HEK293 (cell line): ENCODE results near the gene MAPKAP1.
A peak's percentile ranks its signal among the peaks of the same experiment; 100 is the strongest.

ENCODE experiments used
- CTCF ChIA-PET: fragments of 350-600 bp; formaldehyde crosslinking; extraction: SDS; loops from one replicate; lab custom pipeline; 2021; ENCODE audit warnings: antibody characterized with exemption; lab: Yijun Ruan, JAX
- POLR2A ChIA-PET: fragments of 300-600 bp; formaldehyde crosslinking; extraction: SDS; loops from one replicate; lab custom pipeline; 2020; ENCODE audit warnings: antibody characterized with exemption, inconsistent platforms; lab: Yijun Ruan, JAX
- H3K27ac ChIP-seq: fragments of 200-500 bp; sonication (Bioruptor generic); 2 replicates; pipeline ENCODE4 v1.5.1; 2014; ENCODE audit warnings: low read depth, low read length, control low read depth, inconsistent platforms; ENCODE audit errors: extremely low read depth
- H3K36me3 ChIP-seq, 2 experiments: fragments of 200-500 bp in 1 of 2; sonication (Bioruptor generic) in 1 of 2; 1 replicate in 1 of 2; 2 replicates in 1 of 2; pipeline ENCODE4 v1.5.1; 2014 to 2017; ENCODE audit warnings: inconsistent platforms in 2 of 2, low read length in 2 of 2; ENCODE audit not compliant: control insufficient read depth in 2 of 2, insufficient read depth in 1 of 2
- H3K4me1 ChIP-seq: fragments of 200-500 bp; sonication (Bioruptor generic); 2 replicates; pipeline ENCODE4 v1.5.1; 2014; ENCODE audit warnings: mild to moderate bottlenecking, low read length, inconsistent platforms; ENCODE audit not compliant: control insufficient read depth, insufficient read depth
- H3K4me3 ChIP-seq: 2 replicates; pipeline ENCODE4 v1.5.1; 2011; ENCODE audit warnings: low read depth, mild to moderate bottlenecking, control low read depth, low read length, moderate library complexity
- H3K9me3 ChIP-seq: fragments of 200-500 bp; sonication (Bioruptor generic); 2 replicates; pipeline ENCODE4 v1.5.1; 2014; ENCODE audit warnings: low read depth, low read length, inconsistent platforms; ENCODE audit not compliant: control insufficient read depth, insufficient read depth
- GLI4 ChIP-seq: fragments of 450-650 bp; formaldehyde crosslinking; IDR thresholded peaks from 2 replicates; pipeline ENCODE4 v1.5.1; 2016; ENCODE audit warnings: missing biosample characterization, missing genetic modification characterization
- HOXC10 ChIP-seq: sonication (generic); formaldehyde crosslinking; IDR thresholded peaks from 2 replicates; pipeline ENCODE4 v1.8.1; 2023; ENCODE audit warnings: mild to moderate bottlenecking, missing genetic modification reagents
- KLF16 ChIP-seq: fragments of 450-650 bp; formaldehyde crosslinking; IDR thresholded peaks from 2 replicates; pipeline ENCODE4 v1.5.1; 2017; ENCODE audit warnings: missing biosample characterization, missing genetic modification characterization
- KLF8 ChIP-seq: fragments of 450-650 bp; formaldehyde crosslinking; IDR thresholded peaks from 2 replicates; pipeline ENCODE4 v1.5.1; 2016; ENCODE audit warnings: missing biosample characterization, missing genetic modification characterization
- RBAK ChIP-seq: fragments of 450-650 bp; formaldehyde crosslinking; IDR thresholded peaks from 2 replicates; pipeline ENCODE4 v1.5.1; 2016; ENCODE audit warnings: missing biosample characterization, missing genetic modification characterization
- ZBTB17 ChIP-seq: fragments of 450-650 bp; formaldehyde crosslinking; IDR thresholded peaks from 2 replicates; pipeline ENCODE4 v1.5.1; 2016; ENCODE audit warnings: missing biosample characterization, missing genetic modification characterization
- ZEB2 ChIP-seq: fragments of 450-650 bp; formaldehyde crosslinking; IDR thresholded peaks from 2 replicates; pipeline ENCODE4 v1.5.1; 2016; ENCODE audit warnings: missing biosample characterization, missing genetic modification characterization
- ZNF146 ChIP-seq: fragments of 450-650 bp; formaldehyde crosslinking; IDR thresholded peaks from 2 replicates; pipeline ENCODE4 v1.5.1; 2016; ENCODE audit warnings: missing biosample characterization, missing genetic modification characterization
- ZNF211 ChIP-seq: fragments of 450-650 bp; formaldehyde crosslinking; IDR thresholded peaks from 2 replicates; pipeline ENCODE4 v1.5.1; 2016; ENCODE audit warnings: low read depth, missing biosample characterization, missing genetic modification characterization
- ZNF311 ChIP-seq: fragments of 450-650 bp; formaldehyde crosslinking; IDR thresholded peaks from 2 replicates; pipeline ENCODE4 v1.5.1; 2017; ENCODE audit warnings: missing biosample characterization, missing genetic modification characterization, borderline replicate concordance
- ZNF530 ChIP-seq: fragments of 450-650 bp; formaldehyde crosslinking; IDR thresholded peaks from 2 replicates; pipeline ENCODE4 v1.5.1; 2016; ENCODE audit warnings: low read depth, missing biosample characterization, missing genetic modification characterization
- ZNF585B ChIP-seq: fragments of 450-650 bp; formaldehyde crosslinking; IDR thresholded peaks from 2 replicates; pipeline ENCODE4 v1.5.1; 2016; ENCODE audit warnings: missing biosample characterization, missing genetic modification characterization
- ZNF596 ChIP-seq: fragments of 450-650 bp; IDR thresholded peaks from 2 replicates; pipeline ENCODE4 v1.5.0; 2018; ENCODE audit warnings: missing biosample characterization, mild to moderate bottlenecking, missing genetic modification characterization, moderate library complexity
- ZNF660 ChIP-seq: fragments of 450-650 bp; IDR thresholded peaks from 2 replicates; pipeline ENCODE4 v1.5.1; 2018; ENCODE audit warnings: missing biosample characterization, mild to moderate bottlenecking, missing genetic modification characterization
- ZXDB ChIP-seq: fragments of 450-650 bp; formaldehyde crosslinking; IDR thresholded peaks from 2 replicates; pipeline ENCODE4 v1.5.1; 2016; ENCODE audit warnings: missing biosample characterization, missing genetic modification characterization
- TF ChIP-seq, protein P1 (sequence below): fragments of 450-650 bp; formaldehyde crosslinking; IDR thresholded peaks from 2 replicates; pipeline ENCODE4 v1.5.1; 2016; ENCODE audit warnings: missing biosample characterization, missing genetic modification characterization
- TF ChIP-seq, protein P2 (sequence below): fragments of 450-650 bp; formaldehyde crosslinking; IDR thresholded peaks from 2 replicates; pipeline ENCODE4 v1.5.1; 2016; ENCODE audit warnings: missing biosample characterization, missing genetic modification characterization
- TF ChIP-seq, protein P3 (sequence below): fragments of 450-650 bp; formaldehyde crosslinking; IDR thresholded peaks from 2 replicates; pipeline ENCODE4 v1.5.1; 2016; ENCODE audit warnings: missing biosample characterization, missing genetic modification characterization, borderline replicate concordance
- TF ChIP-seq, protein P4 (sequence below): fragments of 450-650 bp; formaldehyde crosslinking; IDR thresholded peaks from 2 replicates; pipeline ENCODE4 v1.5.1; 2016; ENCODE audit warnings: missing biosample characterization, missing genetic modification characterization
- TF ChIP-seq, protein P5 (sequence below): fragments of 450-650 bp; formaldehyde crosslinking; IDR thresholded peaks from 2 replicates; pipeline ENCODE4; 2016; ENCODE audit warnings: missing biosample characterization, missing genetic modification characterization

Gene MAPKAP1

DNA sequence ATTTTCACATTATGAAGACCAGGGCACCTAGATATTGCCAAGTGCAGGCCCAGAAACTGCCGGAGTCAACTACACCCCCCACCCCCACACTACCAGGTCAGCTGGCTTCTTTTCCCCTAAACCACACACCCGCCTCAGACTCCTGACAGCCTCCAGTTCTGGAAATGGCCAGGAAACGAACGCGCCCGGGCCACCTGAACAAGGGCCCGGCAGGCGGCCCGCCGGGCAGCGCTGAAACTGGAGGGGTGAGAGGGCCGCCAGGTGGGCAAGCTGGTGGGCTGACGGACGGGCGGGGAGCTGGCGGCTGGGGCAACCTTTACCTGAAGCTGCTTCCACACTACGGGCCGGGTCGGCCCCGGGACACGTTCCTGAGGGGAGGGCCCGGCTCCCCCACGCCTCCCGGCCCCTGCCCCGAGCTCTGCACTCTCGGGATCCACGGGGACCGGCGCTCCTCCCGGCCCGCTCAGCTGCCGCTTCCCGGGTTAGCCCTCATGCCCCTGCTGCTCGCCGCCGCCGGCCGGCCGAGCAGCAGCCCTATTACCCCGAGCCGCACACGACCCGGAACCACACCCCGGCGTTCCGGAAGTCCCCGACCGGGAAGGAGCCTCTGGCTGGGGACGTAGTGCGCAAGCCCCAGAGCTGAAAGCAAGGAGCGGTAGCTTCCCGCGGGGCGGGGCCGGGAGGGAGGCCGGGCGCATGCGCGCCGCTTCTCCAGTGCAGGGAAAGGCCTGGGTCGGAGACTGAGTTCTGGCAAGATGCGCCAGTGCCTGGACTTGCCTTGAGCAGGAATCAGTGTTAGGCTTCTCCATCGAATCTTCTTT, at the start of gene MAPKAP1 (continued):
- TF ChIP-seq KLF16 (no peak), ZNF596 (tag by site-specific recombination) (no peak), HOXC10 (no peak), KLF8 (tag by site-specific recombination) (0 out of 2 replicates have a peak, but pooled peaks have one; percentile 17), ZNF530 (no peak), RBAK (no peak), ZXDB (peak; percentile 67; the same call in 1 of the 2 replicates), ZBTB17 (tag by site-specific recombination) (peak; percentile 72), ZNF585B (no peak), ZNF311 (tag by site-specific recombination) (no peak), ZNF660 (tag by site-specific recombination) (0 out of 2 replicates have a peak, but pooled peaks have one; percentile 34)
- TF ChIP-seq, protein P1, sequence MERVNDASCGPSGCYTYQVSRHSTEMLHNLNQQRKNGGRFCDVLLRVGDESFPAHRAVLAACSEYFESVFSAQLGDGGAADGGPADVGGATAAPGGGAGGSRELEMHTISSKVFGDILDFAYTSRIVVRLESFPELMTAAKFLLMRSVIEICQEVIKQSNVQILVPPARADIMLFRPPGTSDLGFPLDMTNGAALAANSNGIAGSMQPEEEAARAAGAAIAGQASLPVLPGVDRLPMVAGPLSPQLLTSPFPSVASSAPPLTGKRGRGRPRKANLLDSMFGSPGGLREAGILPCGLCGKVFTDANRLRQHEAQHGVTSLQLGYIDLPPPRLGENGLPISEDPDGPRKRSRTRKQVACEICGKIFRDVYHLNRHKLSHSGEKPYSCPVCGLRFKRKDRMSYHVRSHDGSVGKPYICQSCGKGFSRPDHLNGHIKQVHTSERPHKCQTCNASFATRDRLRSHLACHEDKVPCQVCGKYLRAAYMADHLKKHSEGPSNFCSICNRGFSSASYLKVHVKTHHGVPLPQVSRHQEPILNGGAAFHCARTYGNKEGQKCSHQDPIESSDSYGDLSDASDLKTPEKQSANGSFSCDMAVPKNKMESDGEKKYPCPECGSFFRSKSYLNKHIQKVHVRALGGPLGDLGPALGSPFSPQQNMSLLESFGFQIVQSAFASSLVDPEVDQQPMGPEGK (tag by site-specific recombination), result peak; percentile 54; the same call in 1 of the 2 replicates
- TF ChIP-seq, protein P2, sequence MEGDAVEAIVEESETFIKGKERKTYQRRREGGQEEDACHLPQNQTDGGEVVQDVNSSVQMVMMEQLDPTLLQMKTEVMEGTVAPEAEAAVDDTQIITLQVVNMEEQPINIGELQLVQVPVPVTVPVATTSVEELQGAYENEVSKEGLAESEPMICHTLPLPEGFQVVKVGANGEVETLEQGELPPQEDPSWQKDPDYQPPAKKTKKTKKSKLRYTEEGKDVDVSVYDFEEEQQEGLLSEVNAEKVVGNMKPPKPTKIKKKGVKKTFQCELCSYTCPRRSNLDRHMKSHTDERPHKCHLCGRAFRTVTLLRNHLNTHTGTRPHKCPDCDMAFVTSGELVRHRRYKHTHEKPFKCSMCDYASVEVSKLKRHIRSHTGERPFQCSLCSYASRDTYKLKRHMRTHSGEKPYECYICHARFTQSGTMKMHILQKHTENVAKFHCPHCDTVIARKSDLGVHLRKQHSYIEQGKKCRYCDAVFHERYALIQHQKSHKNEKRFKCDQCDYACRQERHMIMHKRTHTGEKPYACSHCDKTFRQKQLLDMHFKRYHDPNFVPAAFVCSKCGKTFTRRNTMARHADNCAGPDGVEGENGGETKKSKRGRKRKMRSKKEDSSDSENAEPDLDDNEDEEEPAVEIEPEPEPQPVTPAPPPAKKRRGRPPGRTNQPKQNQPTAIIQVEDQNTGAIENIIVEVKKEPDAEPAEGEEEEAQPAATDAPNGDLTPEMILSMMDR (tag by site-specific recombination), result peak; percentile 37
- TF ChIP-seq, protein P3, sequence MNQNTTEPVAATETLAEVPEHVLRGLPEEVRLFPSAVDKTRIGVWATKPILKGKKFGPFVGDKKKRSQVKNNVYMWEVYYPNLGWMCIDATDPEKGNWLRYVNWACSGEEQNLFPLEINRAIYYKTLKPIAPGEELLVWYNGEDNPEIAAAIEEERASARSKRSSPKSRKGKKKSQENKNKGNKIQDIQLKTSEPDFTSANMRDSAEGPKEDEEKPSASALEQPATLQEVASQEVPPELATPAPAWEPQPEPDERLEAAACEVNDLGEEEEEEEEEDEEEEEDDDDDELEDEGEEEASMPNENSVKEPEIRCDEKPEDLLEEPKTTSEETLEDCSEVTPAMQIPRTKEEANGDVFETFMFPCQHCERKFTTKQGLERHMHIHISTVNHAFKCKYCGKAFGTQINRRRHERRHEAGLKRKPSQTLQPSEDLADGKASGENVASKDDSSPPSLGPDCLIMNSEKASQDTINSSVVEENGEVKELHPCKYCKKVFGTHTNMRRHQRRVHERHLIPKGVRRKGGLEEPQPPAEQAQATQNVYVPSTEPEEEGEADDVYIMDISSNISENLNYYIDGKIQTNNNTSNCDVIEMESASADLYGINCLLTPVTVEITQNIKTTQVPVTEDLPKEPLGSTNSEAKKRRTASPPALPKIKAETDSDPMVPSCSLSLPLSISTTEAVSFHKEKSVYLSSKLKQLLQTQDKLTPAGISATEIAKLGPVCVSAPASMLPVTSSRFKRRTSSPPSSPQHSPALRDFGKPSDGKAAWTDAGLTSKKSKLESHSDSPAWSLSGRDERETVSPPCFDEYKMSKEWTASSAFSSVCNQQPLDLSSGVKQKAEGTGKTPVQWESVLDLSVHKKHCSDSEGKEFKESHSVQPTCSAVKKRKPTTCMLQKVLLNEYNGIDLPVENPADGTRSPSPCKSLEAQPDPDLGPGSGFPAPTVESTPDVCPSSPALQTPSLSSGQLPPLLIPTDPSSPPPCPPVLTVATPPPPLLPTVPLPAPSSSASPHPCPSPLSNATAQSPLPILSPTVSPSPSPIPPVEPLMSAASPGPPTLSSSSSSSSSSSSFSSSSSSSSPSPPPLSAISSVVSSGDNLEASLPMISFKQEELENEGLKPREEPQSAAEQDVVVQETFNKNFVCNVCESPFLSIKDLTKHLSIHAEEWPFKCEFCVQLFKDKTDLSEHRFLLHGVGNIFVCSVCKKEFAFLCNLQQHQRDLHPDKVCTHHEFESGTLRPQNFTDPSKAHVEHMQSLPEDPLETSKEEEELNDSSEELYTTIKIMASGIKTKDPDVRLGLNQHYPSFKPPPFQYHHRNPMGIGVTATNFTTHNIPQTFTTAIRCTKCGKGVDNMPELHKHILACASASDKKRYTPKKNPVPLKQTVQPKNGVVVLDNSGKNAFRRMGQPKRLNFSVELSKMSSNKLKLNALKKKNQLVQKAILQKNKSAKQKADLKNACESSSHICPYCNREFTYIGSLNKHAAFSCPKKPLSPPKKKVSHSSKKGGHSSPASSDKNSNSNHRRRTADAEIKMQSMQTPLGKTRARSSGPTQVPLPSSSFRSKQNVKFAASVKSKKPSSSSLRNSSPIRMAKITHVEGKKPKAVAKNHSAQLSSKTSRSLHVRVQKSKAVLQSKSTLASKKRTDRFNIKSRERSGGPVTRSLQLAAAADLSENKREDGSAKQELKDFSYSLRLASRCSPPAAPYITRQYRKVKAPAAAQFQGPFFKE (tag by site-specific recombination), result no peak
- TF ChIP-seq, protein P4, sequence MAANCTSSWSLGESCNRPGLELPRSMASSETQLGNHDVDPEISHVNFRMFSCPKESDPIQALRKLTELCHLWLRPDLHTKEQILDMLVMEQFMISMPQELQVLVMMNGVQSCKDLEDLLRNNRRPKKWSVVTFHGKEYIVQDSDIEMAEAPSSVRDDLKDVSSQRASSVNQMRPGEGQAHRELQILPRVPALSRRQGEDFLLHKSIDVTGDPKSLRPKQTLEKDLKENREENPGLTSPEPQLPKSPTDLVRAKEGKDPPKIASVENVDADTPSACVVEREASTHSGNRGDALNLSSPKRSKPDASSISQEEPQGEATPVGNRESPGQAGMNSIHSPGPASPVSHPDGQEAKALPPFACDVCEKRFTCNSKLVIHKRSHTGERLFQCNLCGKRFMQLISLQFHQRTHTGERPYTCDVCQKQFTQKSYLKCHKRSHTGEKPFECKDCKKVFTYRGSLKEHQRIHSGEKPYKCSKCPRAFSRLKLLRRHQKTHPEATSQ, result no peak

DNA sequence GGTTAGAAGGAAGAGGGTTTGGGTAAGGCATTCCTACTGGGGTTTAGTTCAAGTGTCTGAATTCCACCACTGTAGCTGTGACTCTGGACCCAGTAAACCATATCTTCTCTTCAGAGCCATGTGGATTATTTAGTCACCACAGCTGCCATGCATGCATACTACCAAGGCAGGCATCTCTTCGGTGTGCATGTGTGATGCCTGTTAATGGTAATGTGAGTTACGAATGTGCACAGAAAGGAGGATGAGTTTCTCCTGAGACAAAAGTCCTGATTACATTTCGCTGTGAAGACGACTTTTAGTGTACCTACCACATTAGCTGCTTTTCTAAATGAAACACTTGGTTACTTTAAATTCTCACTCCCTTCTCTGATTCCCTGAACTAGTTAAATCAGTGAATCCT, 49.5 kb upstream of the MAPKAP1 start:
- Histone ChIP-seq H3K4me1 (peaks cover 34% of the 10 kb centered on the region), H3K27ac (no peak overlapping the region), H3K9me3 (no peaks in the 10 kb centered on the region), H3K4me3 (no peak overlapping the region), H3K36me3 (peaks cover 0 to 4% of the 10 kb centered on the region in 2 experiments; a peak in 2 of 3 replicates)
- CTCF ChIA-PET, result interaction anchor here (0.6 kb wide), 1 partner anchor 13 kb away, joined by 3 read pairs; no protein-coding TSS in a partner anchor
- POLR2A ChIA-PET, result interaction anchor here (1.3 kb wide), 1 partner anchor 11 kb away, joined by 5 read pairs; no protein-coding TSS in a partner anchor
- TF ChIP-seq ZNF146 (no peak), GLI4 (no peak), ZNF211 (tag by site-specific recombination) (no peak), ZEB2 (no peak)
- TF ChIP-seq, protein P5, sequence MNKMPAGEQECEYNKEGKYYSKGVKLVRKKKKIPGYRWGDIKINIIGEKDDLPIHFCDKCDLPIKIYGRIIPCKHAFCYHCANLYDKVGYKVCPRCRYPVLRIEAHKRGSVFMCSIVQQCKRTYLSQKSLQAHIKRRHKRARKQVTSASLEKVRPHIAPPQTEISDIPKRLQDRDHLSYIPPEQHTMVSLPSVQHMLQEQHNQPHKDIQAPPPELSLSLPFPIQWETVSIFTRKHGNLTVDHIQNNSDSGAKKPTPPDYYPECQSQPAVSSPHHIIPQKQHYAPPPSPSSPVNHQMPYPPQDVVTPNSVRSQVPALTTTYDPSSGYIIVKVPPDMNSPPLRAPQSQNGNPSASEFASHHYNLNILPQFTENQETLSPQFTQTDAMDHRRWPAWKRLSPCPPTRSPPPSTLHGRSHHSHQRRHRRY (tag by site-specific recombination), result no peak
